Measurements from ENCODE around the gene GARNL3. TPM values are rescaled to one million over a fixed set of nuclear protein-coding genes. Genes with fewer than 3 reads are reported as not detected.

Gene GARNL3
- total and polyA plus RNA-seq, 12 donors = 12.2 to 43.2 (median 28.6) TPM

GRCh38 chr9:127388037-127388855 is 123.7 kb downstream of the GARNL3 start:
- Histone ChIP-seq H3K4me1 (replicated peaks in 1 of 2) (peaks cover 12 to 23% of the 10 kb centered on the region in 2 donors), H3K9me3 (replicated peaks in 1 of 3) (no peaks in the 10 kb centered on the region), H3K27me3 (no peaks in the 10 kb centered on the region), H3K36me3 (replicated peaks in 1 of 2) (peaks cover 0 to 4% of the 10 kb centered on the region in 2 donors), H3K27ac (peak overlapping the region; percentile 64 to 86 (median 79)), H3K4me3 (no peak overlapping the region)
- DNase-seq = peak in 6 of 7 donors; percentile 77 to 88 (median 83)
- intact Hi-C loops (cut with DNase I) = no loop called here
- WGBS, 4 donors = 32 to 34% (median 33%) methylated on average over 10 of the region's 10 CpGs
- peak in 1 of 2 donors; percentile 52 for TF ChIP-seq POLR2A (IDR thresholded peaks at IDR 0.05)
- TF ChIP-seq CTCF (IDR thresholded peaks at IDR 0.05) = no peak

- peak in 4 of 7 donors; percentile 39 to 56 (median 50) for DNase-seq
- H3K9me3 ChIP-seq (replicated peaks in 1 of 3) = no peaks in the 10 kb centered on the region
- peaks cover 0 to 4% of the 10 kb centered on the region in 2 donors for H3K36me3 ChIP-seq (replicated peaks in 1 of 2)
- intact Hi-C loops (cut with DNase I) = no loop called here
- H3K4me3 ChIP-seq = no peak overlapping the region
- WGBS, 4 donors = 22 to 46% (median 42%) methylated on average over 6 of the region's 6 CpGs
- H3K27me3 ChIP-seq = no peaks in the 10 kb centered on the region
- H3K27ac ChIP-seq = peak overlapping the region; percentile 15 to 86 (median 79)
- peaks cover 12 to 23% of the 10 kb centered on the region in 2 donors for H3K4me1 ChIP-seq (replicated peaks in 1 of 2)
- no peak for TF ChIP-seq CTCF (IDR thresholded peaks at IDR 0.05)
- TF ChIP-seq POLR2A (IDR thresholded peaks at IDR 0.05) = no peak
These were observed 124.3 kb downstream of the GARNL3 start for GRCh38 chr9:127388856-127389238.

GRCh38 chr9:127389381-127390247 is 125.0 kb downstream of the GARNL3 start:
- TF ChIP-seq POLR2A (IDR thresholded peaks at IDR 0.05) (no peak), CTCF (IDR thresholded peaks at IDR 0.05) (no peak)
- WGBS, 4 donors = 54 to 69% (median 62%) methylated on average over 4 of the region's 4 CpGs
- intact Hi-C loops (cut with DNase I) = no loop called here
- H3K4me3 ChIP-seq = no peak overlapping the region
- peak overlapping the region; percentile 15 to 86 (median 79) for H3K27ac ChIP-seq
- H3K36me3 ChIP-seq (replicated peaks in 1 of 2) = peaks cover 0 to 4% of the 10 kb centered on the region in 2 donors
- DNase-seq = peak in 2 of 7 donors; percentile 5 to 16
- peaks cover 12 to 23% of the 10 kb centered on the region in 2 donors for H3K4me1 ChIP-seq (replicated peaks in 1 of 2)
- H3K9me3 ChIP-seq (replicated peaks in 1 of 3) = no peaks in the 10 kb centered on the region
- H3K27me3 ChIP-seq = no peaks in the 10 kb centered on the region

GRCh38 chr9:127390248-127390545 is 125.6 kb downstream of the GARNL3 start:
- Histone ChIP-seq H3K4me1 (replicated peaks in 1 of 2) (peaks cover 12 to 23% of the 10 kb centered on the region in 2 donors), H3K9me3 (replicated peaks in 1 of 3) (no peaks in the 10 kb centered on the region), H3K36me3 (replicated peaks in 1 of 2) (peaks cover 0 to 4% of the 10 kb centered on the region in 2 donors), H3K4me3 (no peak overlapping the region), H3K27me3 (no peaks in the 10 kb centered on the region), H3K27ac (no peak overlapping the region)
- TF ChIP-seq POLR2A (IDR thresholded peaks at IDR 0.05) (no peak), CTCF (IDR thresholded peaks at IDR 0.05) (no peak)
- WGBS, 4 donors = 34 to 60% (median 44%) methylated on average over 2 of the region's 2 CpGs
- intact Hi-C loops (cut with DNase I) = no loop called here
- DNase-seq = no peak
